Gastroesophageal sphincter (tissue), 4 donors: Measurements from ENCODE around the gene CENATAC. TPM values are rescaled to one million over a fixed set of nuclear protein-coding genes. Genes with fewer than 3 reads are reported as not detected.

Experiments used
- ATAC-seq: fragments of 150-250 bp; one replicate; pipeline ENCODE4 v1.9.1; 2016; ENCODE audit warnings: mild to moderate bottlenecking, moderate library complexity
- H3K27ac ChIP-seq, 4 donors: fragments of 200-600 bp; sonication (generic) in 3 of 4; 1 replicate in 3 of 4; 2 replicates in 1 of 4; pipeline ENCODE4 v1.5.1; 2016 to 2019
- H3K27me3 ChIP-seq: fragments of 200-600 bp; sonication (generic); one replicate; pipeline ENCODE4 v1.5.1; 2019
- H3K36me3 ChIP-seq, 2 donors: fragments of 200-600 bp; sonication (generic); one replicate each; pipeline ENCODE4 v1.5.1; 2019; ENCODE audit warnings: control low read depth in 1 of 2
- H3K4me1 ChIP-seq, 3 donors: fragments of 200-600 bp; sonication (generic); 1 replicate in 2 of 3; 2 replicates in 1 of 3; pipeline ENCODE4 v1.5.1; 2016 to 2019; ENCODE audit warnings: control low read depth in 2 of 3
- H3K4me3 ChIP-seq, 2 donors: fragments of 200-600 bp; sonication (generic); one replicate each; pipeline ENCODE4 v1.5.1; 2019; ENCODE audit warnings: mild to moderate bottlenecking in 1 of 2, moderate library complexity in 1 of 2
- H3K9me3 ChIP-seq, 3 donors: fragments of 200-600 bp; sonication (generic); one replicate each; pipeline ENCODE4 v1.5.1; 2017 to 2019; ENCODE audit warnings: control low read depth in 2 of 3
- CTCF ChIP-seq, 4 experiments: fragments of 200-600 bp in 2 of 4; fragments of 450-650 bp in 2 of 4; sonication (generic) in 1 of 4; IDR thresholded peaks; one replicate each; pipeline ENCODE4 v1.5.1; 2017 to 2019; ENCODE audit warnings: antibody characterized with exemption in 4 of 4, mild to moderate bottlenecking in 2 of 4, moderate library complexity in 2 of 4
- EP300 ChIP-seq: sonication (generic); formaldehyde crosslinking; IDR thresholded peaks from one replicate; pipeline ENCODE4 v1.6.1; 2017; ENCODE audit warnings: antibody characterized with exemption, mild to moderate bottlenecking
- POLR2A ChIP-seq, 2 donors: fragments of 450-650 bp; IDR thresholded peaks; one replicate each; pipeline ENCODE4 v1.6.1; 2017; ENCODE audit warnings: antibody characterized with exemption in 2 of 2, mild to moderate bottlenecking in 2 of 2, moderate library complexity in 1 of 2
- POLR2AphosphoS5 ChIP-seq: sonication (generic); formaldehyde crosslinking; IDR thresholded peaks from one replicate; pipeline ENCODE4 v1.6.1; 2017; ENCODE audit warnings: antibody characterized with exemption
- WGBS, 2 donors: methylation state at CpG; one replicate each; pipeline ENCODE4 v1.1.5; 2018; ENCODE audit warnings: low coverage in 1 of 2; 5-methylcytosine and 5-hydroxymethylcytosine counted together
- total RNA-seq, 4 donors: library from RNA; depleted of rRNA; stranded (reverse); fragments of >200 nt; gene quantifications; one replicate each; pipeline ENCODE4 v1.1.0, GENCODE V29; 2016

Gene CENATAC
- total RNA-seq, 4 donors from 2014 or later: 5.8 to 90.3 (median 40.0) TPM

DNA sequence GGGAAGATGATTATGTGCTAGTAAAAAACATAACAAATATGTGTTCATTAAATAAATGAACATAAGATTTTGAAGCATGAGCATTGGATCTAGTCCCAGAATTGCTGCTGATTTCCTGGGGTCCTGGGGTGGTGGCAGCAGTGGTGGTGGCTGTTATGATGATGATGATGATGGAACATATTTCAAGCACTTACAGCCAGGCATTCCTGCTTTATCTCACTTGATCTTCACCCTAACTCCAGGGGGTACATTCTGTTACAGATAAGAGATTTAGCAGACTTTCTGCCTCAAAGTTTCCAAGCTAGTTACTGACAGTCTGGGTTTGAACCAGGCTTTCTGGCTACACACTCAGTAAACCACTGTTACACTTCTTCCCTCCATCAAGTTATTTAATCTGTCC lies 25.8 kb downstream of the CENATAC start:
- peak overlapping the region in 1 of 4 donors; percentile 41 for H3K27ac ChIP-seq
- peaks cover 3 to 51% (median 11%) of the 10 kb centered on the region in 3 donors for H3K4me1 ChIP-seq
- TF ChIP-seq POLR2A (IDR thresholded peaks at IDR 0.05) (no peak), EP300 (no peak), POLR2AphosphoS5 (no peak), CTCF (IDR thresholded peaks at IDR 0.05) (no peak)
- ATAC-seq: no peak
- H3K9me3 ChIP-seq: no peaks in the 10 kb centered on the region
- no peak overlapping the region for H3K4me3 ChIP-seq
- H3K36me3 ChIP-seq: peaks cover 0 to 85% of the 10 kb centered on the region in 2 donors
- H3K27me3 ChIP-seq: no peaks in the 10 kb centered on the region

GRCh38 chr11:119024430-119025098 lies 26.6 kb downstream of the CENATAC start:
- no peak for ATAC-seq
- Histone ChIP-seq H3K4me3 (no peak overlapping the region), H3K4me1 (peaks cover 3 to 53% (median 14%) of the 10 kb centered on the region in 3 donors), H3K36me3 (peaks cover 0 to 85% of the 10 kb centered on the region in 2 donors), H3K27ac (peak overlapping the region in 3 of 4 donors; percentile 9 to 41 (median 40)), H3K9me3 (no peaks in the 10 kb centered on the region), H3K27me3 (no peaks in the 10 kb centered on the region)
- 73% methylated on average over 5 of the region's 15 CpGs; no CpG with 5 or more reads in 1 of the 2 donors for WGBS, 2 donors
- TF ChIP-seq CTCF (IDR thresholded peaks at IDR 0.05) (no peak), POLR2AphosphoS5 (no peak), EP300 (no peak)

GRCh38 chr11:119025099-119025473 lies 27.1 kb downstream of the CENATAC start:
- 60% methylated on average over 1 of the region's 5 CpGs; no CpG with 5 or more reads in 1 of the 2 donors for whole genome bisulfite sequencing, 2 donors
- TF ChIP-seq POLR2A (IDR thresholded peaks at IDR 0.05) (no peak), CTCF (IDR thresholded peaks at IDR 0.05) (no peak), POLR2AphosphoS5 (no peak), EP300 (no peak)
- ATAC-seq: no peak
- no peaks in the 10 kb centered on the region for H3K27me3 ChIP-seq
- peak overlapping the region in 3 of 4 donors; percentile 9 to 41 (median 40) for H3K27ac ChIP-seq
- peaks cover 1 to 53% (median 16%) of the 10 kb centered on the region in 3 donors for H3K4me1 ChIP-seq
- peaks cover 0 to 82% of the 10 kb centered on the region in 2 donors for H3K36me3 ChIP-seq
- no peaks in the 10 kb centered on the region for H3K9me3 ChIP-seq
- no peak overlapping the region for H3K4me3 ChIP-seq

DNA sequence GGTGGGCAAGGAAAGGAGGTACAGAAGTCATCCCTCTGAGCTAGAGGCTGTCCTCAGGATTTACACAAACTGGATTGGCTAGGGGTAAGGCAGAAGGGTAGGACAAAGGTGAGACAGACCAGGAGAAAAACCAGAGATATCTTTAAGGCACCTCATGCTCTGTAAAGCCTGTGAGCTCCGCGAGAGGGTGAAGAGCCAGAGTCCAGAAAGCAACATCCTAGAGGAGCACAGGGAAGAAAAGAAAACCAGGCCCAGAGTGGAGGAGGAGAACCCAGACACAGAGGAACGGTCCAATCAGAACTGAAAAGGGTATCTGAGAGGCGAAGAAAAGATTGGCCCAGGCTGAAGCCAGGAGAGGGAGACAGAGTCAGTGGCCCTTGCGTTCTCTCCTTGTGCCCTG lies 27.6 kb downstream of the CENATAC start:
- H3K9me3 ChIP-seq: no peaks in the 10 kb centered on the region
- WGBS, 2 donors: 72 to 85% methylated on average over 4 to 5 of the region's 5 CpGs
- TF ChIP-seq POLR2AphosphoS5 (no peak), POLR2A (IDR thresholded peaks at IDR 0.05) (no peak), EP300 (no peak), CTCF (IDR thresholded peaks at IDR 0.05) (no peak)
- no peak for ATAC-seq
- H3K36me3 ChIP-seq: peaks cover 0 to 77% of the 10 kb centered on the region in 2 donors
- no peaks in the 10 kb centered on the region for H3K27me3 ChIP-seq
- H3K27ac ChIP-seq: peak overlapping the region in 3 of 4 donors; percentile 8 to 41 (median 40)
- peaks cover 0 to 50% (median 13%) of the 10 kb centered on the region in 3 donors for H3K4me1 ChIP-seq
- no peak overlapping the region for H3K4me3 ChIP-seq
